HK-2 (cell line): Measurements from ENCODE around the gene CENPA.
"Not testable (repeated sequence)": the region's sequence is repeated elsewhere in the genome, so short reads cannot be mapped to it uniquely, and the experiment has no call there.

Experiments used
- DNase-seq: peaks from one replicate; pipeline ENCODE4 v3.0.0-alpha.2; 2018; ENCODE audit not compliant: unreplicated experiment

The CENPA gene

GRCh38 chr2:26785431-26786206 is at the start of gene CENPA:
TSS of gene CENPA (plus strand) at chr2:26786056. CDS start at chr2:26786197, 141 bp downstream.
- peak; percentile 98 for DNase-seq

- no peak for DNase-seq
Observed at GRCh38 chr2:26737221-26737620, 48.6 kb upstream of the CENPA start.

- DNase-seq: no peak
Observed at GRCh38 chr2:26738481-26738880, 47.4 kb upstream of the CENPA start.

GRCh38 chr2:26739514-26739913 is 46.3 kb upstream of the CENPA start:
- DNase-seq: no peak

GRCh38 chr2:26740346-26740745 is 45.5 kb upstream of the CENPA start:
- no peak for DNase-seq

- DNase-seq: no peak
Observed at GRCh38 chr2:26740890-26741302, 45.0 kb upstream of the CENPA start.

GRCh38 chr2:26742048-26742770 is 43.6 kb upstream of the CENPA start:
- DNase-seq: no peak

- DNase-seq: no peak
Observed at GRCh38 chr2:26743852-26744251, 42.0 kb upstream of the CENPA start.

- DNase-seq: no peak
Observed at GRCh38 chr2:26744953-26745352, 40.9 kb upstream of the CENPA start.

- DNase-seq: peak; percentile 83
Observed at GRCh38 chr2:26745609-26746327, 40.1 kb upstream of the CENPA start.

- no peak for DNase-seq
Observed at GRCh38 chr2:26746934-26747333, 38.9 kb upstream of the CENPA start.

GRCh38 chr2:26749787-26750420 is 36.0 kb upstream of the CENPA start:
- peak; percentile 34 for DNase-seq

- DNase-seq: not testable (repeated sequence)
Observed at GRCh38 chr2:26750467-26750866, 35.4 kb upstream of the CENPA start.

- DNase-seq: no peak
Observed at GRCh38 chr2:26752656-26753055, 33.2 kb upstream of the CENPA start.

GRCh38 chr2:26754539-26754938 is 31.3 kb upstream of the CENPA start:
- DNase-seq: no peak

GRCh38 chr2:26754972-26755670 is 30.7 kb upstream of the CENPA start:
- peak; percentile 51 for DNase-seq

GRCh38 chr2:26756337-26756736 is 29.5 kb upstream of the CENPA start:
- DNase-seq: no peak

GRCh38 chr2:26757873-26758789 is 27.7 kb upstream of the CENPA start:
- DNase-seq: peak; percentile 79

- peak; percentile 64 for DNase-seq
Observed at GRCh38 chr2:26758790-26759321, 27.0 kb upstream of the CENPA start.

GRCh38 chr2:26759845-26760244 is 26.0 kb upstream of the CENPA start:
- no peak for DNase-seq
